VCaP (cell line): ENCODE data around the gene THYN1.

Experiments used
- H3K27ac ChIP-seq: fragments of 450-650 bp; 2 replicates; pipeline ENCODE4 v1.5.1; 2017
- TF ChIP-seq, protein P1 (sequence below): fragments of 450-650 bp; conservative IDR thresholded peaks from 2 replicates; pipeline ENCODE4 v1.5.1; 2017; ENCODE audit warnings: mild to moderate bottlenecking, moderate library complexity

THYN1 gene

DNA sequence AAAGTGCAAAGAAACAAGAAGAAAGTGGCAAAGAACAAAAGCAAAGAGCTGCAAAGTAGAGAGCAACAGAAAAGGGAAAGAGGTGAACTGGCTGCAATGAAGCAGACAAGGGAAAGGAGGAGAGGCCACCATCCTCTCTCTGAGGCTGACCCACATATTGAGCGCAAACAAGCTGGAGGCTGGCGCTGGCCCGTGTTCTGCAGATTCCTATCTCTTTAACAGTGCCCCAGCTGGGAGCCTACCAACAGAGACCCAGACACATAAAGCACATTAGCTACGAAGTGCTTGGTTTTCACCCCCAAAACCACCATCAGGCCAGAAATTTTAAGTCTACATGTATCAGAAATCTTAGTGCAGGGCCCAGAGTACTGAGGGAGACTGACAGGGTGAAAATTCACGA is 47.0 kb downstream of the THYN1 start:
- TF ChIP-seq, protein P1, sequence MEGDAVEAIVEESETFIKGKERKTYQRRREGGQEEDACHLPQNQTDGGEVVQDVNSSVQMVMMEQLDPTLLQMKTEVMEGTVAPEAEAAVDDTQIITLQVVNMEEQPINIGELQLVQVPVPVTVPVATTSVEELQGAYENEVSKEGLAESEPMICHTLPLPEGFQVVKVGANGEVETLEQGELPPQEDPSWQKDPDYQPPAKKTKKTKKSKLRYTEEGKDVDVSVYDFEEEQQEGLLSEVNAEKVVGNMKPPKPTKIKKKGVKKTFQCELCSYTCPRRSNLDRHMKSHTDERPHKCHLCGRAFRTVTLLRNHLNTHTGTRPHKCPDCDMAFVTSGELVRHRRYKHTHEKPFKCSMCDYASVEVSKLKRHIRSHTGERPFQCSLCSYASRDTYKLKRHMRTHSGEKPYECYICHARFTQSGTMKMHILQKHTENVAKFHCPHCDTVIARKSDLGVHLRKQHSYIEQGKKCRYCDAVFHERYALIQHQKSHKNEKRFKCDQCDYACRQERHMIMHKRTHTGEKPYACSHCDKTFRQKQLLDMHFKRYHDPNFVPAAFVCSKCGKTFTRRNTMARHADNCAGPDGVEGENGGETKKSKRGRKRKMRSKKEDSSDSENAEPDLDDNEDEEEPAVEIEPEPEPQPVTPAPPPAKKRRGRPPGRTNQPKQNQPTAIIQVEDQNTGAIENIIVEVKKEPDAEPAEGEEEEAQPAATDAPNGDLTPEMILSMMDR, result no peak
- peak overlapping the region; percentile 49 for H3K27ac ChIP-seq

DNA sequence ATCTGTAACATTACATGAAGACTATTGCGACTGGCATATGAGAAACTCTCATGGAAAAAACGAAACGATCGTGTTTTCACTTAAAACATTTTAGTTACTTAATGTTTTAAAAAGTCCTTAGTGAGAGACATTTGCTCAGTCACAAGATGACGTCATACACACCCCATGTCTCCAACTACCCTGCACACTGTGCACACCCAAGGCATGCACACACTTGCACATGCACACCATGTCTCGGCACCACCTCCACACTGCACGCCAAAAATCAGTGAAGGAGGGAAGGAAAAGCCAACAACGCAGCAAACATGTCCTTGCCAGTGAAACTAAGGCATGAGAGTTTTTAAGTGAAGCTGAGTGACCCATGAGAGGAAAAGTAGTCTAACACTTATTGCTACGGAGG is 47.4 kb downstream of the THYN1 start:
- peak overlapping the region; percentile 49 for H3K27ac ChIP-seq
- TF ChIP-seq, protein P1, result no peak

DNA sequence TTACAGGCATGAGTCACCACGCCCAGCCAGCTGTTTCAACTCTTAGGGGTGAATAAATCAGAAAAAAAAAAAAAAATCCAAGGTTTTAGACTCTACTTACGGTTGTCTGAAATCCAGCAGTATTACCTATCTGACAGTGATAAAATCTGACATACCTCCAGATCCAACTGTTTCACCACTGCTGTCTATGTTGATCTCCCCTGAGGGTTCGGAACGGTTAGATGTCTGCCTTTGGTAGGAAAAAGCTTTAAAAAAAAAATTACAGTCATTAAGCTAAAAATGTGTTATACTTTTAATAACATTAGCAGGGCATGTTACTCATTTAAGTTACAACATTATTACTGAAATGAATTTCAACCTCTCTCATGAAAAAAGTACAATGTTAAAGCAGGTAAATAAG is 50.5 kb downstream of the THYN1 start:
- TF ChIP-seq, protein P1, result no peak
- H3K27ac ChIP-seq, result no peak overlapping the region

DNA sequence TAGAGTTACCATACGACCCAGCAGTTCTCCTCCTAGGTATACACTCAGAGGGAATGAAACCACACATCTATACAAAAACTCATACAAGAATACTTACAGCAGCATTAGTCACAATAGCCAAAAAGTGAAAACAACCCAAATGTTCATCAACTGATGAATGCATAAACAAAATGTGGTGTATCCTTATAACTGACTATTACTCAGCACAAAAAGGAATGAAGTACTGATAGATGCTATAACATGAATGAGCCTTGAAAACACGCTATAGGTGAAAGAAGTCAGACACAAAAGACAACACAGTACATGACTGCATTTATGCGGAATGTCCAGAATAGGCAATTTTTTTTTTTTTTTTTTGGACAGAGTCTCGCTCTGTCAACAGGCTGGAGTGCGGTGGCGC is 52.5 kb downstream of the THYN1 start:
- no peak overlapping the region for H3K27ac ChIP-seq
- TF ChIP-seq, protein P1, result no peak

DNA sequence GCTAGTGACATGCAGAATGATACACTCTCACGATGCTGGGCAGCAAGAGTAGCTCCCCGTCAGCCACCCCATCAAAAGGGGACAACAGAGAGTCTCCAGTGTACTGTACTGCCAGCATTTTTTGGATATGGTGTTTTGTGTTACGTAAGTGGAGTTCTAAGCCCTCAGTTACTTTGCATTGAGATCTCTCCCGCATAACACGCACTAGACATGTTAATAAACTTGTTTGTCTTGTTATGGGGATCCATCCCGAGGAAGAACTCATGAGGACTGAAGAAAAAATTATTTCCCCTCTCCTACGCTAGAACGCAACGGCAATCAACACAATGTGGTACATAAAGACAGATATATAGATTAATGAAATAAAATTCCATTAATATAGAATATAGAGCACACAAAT is 53.6 kb downstream of the THYN1 start:
- TF ChIP-seq, protein P1, result no peak
- no peak overlapping the region for H3K27ac ChIP-seq
